ENCODE measurements around the gene CCL16.

Gene CCL16

DNA sequence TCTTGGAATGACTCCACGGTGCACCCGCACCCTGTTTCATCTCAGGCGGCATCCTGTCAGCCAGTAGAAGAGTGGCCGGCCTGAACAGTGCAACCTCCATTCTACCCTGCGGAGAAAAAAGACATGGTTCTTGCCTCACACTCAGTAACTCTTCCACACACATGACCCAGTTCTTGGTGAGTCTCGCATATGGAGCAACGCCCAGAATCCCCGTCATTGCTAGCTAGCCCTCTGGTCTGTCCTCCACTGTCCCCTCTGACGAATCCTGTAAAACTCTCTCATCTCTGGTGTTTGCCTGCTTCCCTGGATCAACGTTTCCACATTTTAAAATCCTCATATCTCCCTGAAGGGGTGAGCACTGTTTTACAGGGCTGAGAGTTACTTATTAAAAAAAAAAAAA is 46.5 kb downstream of the CCL16 start:
- DNase-seq = no peak

DNA sequence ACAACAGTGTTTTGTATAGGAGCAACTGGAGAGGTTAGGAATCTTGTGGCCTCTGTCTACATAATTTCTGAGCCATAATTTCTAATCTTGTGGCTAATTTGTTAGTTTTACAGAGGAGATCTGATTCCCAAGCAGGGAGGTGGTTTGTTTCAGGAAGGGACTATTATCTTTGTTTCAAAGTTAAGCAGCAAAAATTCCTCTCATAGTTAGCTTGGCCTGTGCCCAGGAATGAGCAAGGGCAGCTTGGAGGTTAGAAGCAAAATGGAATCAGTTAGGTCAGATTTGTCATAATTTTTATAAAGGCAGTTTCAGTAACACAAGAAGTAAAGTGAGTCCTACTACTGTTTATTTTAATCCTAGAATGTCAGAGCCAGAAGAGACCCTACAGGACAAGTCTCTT is 48.7 kb downstream of the CCL16 start:
- DNase-seq = no peak

- DNase-seq = no peak
Measured at GRCh38 chr17:35931794-35932425, 49.4 kb downstream of the CCL16 start.

DNA sequence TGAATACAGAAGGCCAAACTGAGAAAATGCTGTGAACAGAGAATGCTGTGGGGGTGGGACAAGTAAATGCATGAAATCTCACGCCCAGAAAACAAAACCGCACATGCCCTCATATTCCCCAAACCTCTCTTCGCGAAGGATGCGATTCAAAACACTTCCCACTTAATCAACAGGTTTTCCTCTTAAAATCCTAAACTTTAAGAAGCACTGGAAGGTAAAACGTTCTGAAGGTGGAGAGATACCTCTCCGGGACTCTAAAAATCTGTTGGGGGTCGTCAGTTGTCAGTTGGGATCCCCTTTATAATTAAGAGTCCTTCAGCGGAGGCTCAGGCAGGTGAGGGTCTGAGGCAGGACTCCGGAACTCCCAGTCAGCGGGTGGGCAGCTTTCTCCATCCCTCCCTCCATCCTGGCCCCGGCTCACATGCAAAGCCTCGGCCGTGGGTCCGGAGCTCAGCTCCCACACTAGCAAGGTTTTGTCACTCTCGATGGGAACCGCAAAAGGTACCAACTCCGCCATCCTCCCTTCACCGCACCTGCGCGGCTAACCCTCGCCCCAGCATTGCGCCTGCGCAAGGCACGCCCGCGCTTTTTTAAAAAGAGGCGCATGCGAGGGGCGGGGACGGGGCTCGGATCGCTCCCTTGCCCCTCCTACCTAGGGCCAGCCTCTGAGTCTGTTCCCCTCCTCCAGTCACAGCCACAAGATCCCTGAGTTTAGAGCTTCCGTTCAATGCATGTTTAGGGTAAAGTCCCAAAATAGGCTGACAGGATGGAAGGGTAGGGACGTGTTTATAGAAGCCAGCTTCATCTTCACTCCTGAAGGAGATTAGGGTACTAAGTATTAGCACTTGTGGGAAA is 50.9 kb downstream of the CCL16 start, which contains the start of gene RDM1:
TSS of gene RDM1 (minus strand) at position 563 of the 855 bp plus-strand sequence. CDS start at position 517, 46 bp downstream.
- peak; percentile 91 for DNase-seq

- no peak for DNase-seq
Measured at GRCh38 chr17:35927714-35928113, 53.6 kb downstream of the CCL16 start.
